K562 (cell line): ENCODE measurements around the gene SLC36A1. TPM values are rescaled to one million over a fixed set of nuclear protein-coding genes. Genes with fewer than 3 reads are reported as not detected.

Experiments
- ATF2 ChIP-seq: sonication (generic); formaldehyde crosslinking; IDR thresholded peaks from 2 replicates; pipeline ENCODE4 v1.8.1; 2022; ENCODE audit warnings: missing genetic modification reagents
- ATF3 ChIP-seq, 2 experiments: fragments of 450-650 bp in 1 of 2; sonication (generic) in 1 of 2; formaldehyde crosslinking in 1 of 2; IDR thresholded peaks in 1 of 2; conservative IDR thresholded peaks in 1 of 2; 2 replicates each; pipeline versions ENCODE4 v1.6.1 to v1.8.1; 2016 to 2023; ENCODE audit warnings: mild to moderate bottlenecking in 2 of 2, moderate library complexity in 2 of 2, inconsistent platforms in 1 of 2, missing genetic modification reagents in 1 of 2
- EHMT2 ChIP-seq: fragments of 450-650 bp; IDR thresholded peaks from 2 replicates; pipeline ENCODE4 v1.6.1; 2018; ENCODE audit warnings: antibody characterized with exemption
- ESRRB ChIP-seq: fragments of 250-450 bp; sonication (Bioruptor Pico); IDR thresholded peaks from 2 replicates; pipeline ENCODE4 v1.5.0; 2020; ENCODE audit warnings: mild to moderate bottlenecking, moderate library complexity, borderline replicate concordance
- FOXM1 ChIP-seq, 2 experiments: fragments of 450-650 bp in 1 of 2; sonication (generic) in 1 of 2; formaldehyde crosslinking in 1 of 2; IDR thresholded peaks; 2 replicates each; pipeline versions ENCODE4 v1.6.1 to v1.9.0; 2017 to 2022; ENCODE audit warnings: low read depth in 2 of 2, mild to moderate bottlenecking in 2 of 2, missing genetic modification reagents in 1 of 2, moderate library complexity in 1 of 2
- HOXB6 ChIP-seq: fragments of 250-450 bp; sonication (Bioruptor Pico); IDR thresholded peaks from 2 replicates; pipeline ENCODE4 v1.5.1; 2022; ENCODE audit warnings: mild to moderate bottlenecking, borderline replicate concordance
- ILF3 ChIP-seq: fragments of 450-650 bp; IDR thresholded peaks from 2 replicates; pipeline ENCODE4 v1.6.1; 2018; ENCODE audit warnings: antibody characterized with exemption, mild to moderate bottlenecking, moderate library complexity, borderline replicate concordance
- JUND ChIP-seq, 2 experiments: IDR thresholded peaks; 2 replicates in 1 of 2; 3 replicates in 1 of 2; pipeline ENCODE4 v1.6.1; 2011; ENCODE audit warnings: borderline replicate concordance in 2 of 2, low read depth in 2 of 2, low read length in 2 of 2, improper control_type of control experiment in 1 of 2, missing biosample characterization in 1 of 2, missing genetic modification characterization in 1 of 2, missing genetic modification reagents in 1 of 2
- PYGO2 ChIP-seq: fragments of 450-650 bp; IDR thresholded peaks from 2 replicates; pipeline ENCODE4 v1.6.1; 2016; ENCODE audit warnings: mild to moderate bottlenecking, missing genetic modification characterization, moderate library complexity, missing compliant biosample characterization
- RFX1 ChIP-seq: fragments of 450-650 bp; IDR thresholded peaks from 2 replicates; pipeline ENCODE4 v1.6.1; 2016; ENCODE audit warnings: mild to moderate bottlenecking, moderate library complexity
- SPI1 ChIP-seq: IDR thresholded peaks from 2 replicates; pipeline ENCODE4 v1.6.1; 2011; ENCODE audit warnings: low read depth, low read length, control low read depth, borderline replicate concordance
- WHSC1 ChIP-seq: IDR thresholded peaks from one replicate; pipeline ENCODE4 v1.6.1; 2012; ENCODE audit warnings: low read length, control low read depth, inconsistent platforms
- ZEB2 ChIP-seq: fragments of 450-650 bp; IDR thresholded peaks from 2 replicates; pipeline ENCODE4 v1.6.1; 2016
- ZFP91 ChIP-seq: sonication (generic); formaldehyde crosslinking; IDR thresholded peaks from 2 replicates; pipeline ENCODE4 v1.8.0; 2022; ENCODE audit warnings: mild to moderate bottlenecking, missing genetic modification reagents
- ZNF146 ChIP-seq: IDR thresholded peaks from one replicate; pipeline ENCODE4 v1.6.1; 2018; ENCODE audit warnings: missing compliant biosample characterization; ENCODE audit not compliant: unreplicated experiment
- ZNF174 ChIP-seq: fragments of 250-450 bp; sonication (Bioruptor Pico); IDR thresholded peaks from 2 replicates; pipeline ENCODE4 v1.4.0; 2020; ENCODE audit warnings: mild to moderate bottlenecking
- ZNF282 ChIP-seq: sonication (generic); formaldehyde crosslinking; IDR thresholded peaks from 2 replicates; pipeline ENCODE4 v1.8.1; 2023; ENCODE audit warnings: missing genetic modification reagents
- ZNF431 ChIP-seq: sonication (generic); formaldehyde crosslinking; IDR thresholded peaks from 2 replicates; pipeline ENCODE4 v1.8.0; 2022; ENCODE audit warnings: mild to moderate bottlenecking, missing genetic modification reagents
- ZNF764 ChIP-seq: fragments of 250-450 bp; sonication (Bioruptor Pico); IDR thresholded peaks from 2 replicates; pipeline ENCODE4 v1.4.0; 2020; ENCODE audit warnings: low read depth, mild to moderate bottlenecking, moderate library complexity
- ZNF830 ChIP-seq: fragments of 250-450 bp; sonication (Bioruptor Pico); IDR thresholded peaks from 2 replicates; pipeline ENCODE4 v1.5.0; 2021; ENCODE audit warnings: mild to moderate bottlenecking
- ZSCAN32 ChIP-seq: fragments of 450-650 bp; formaldehyde crosslinking; IDR thresholded peaks from 2 replicates; pipeline ENCODE4 v1.4.0; 2020; ENCODE audit warnings: mild to moderate bottlenecking, moderate library complexity
- polyA plus RNA-seq, 8 experiments: library from polyadenylated mRNA; depleted of rRNA in 4 of 8; stranded (reverse) in 5 of 8; unstranded in 3 of 8; fragments of >200 nt; fragmentation: Nextera tagmentation in 2 of 8; fragmentation: Illumina TruSeq in 1 of 8; extraction: Ambion mirVana in 2 of 8; extraction: Trizol in 1 of 8; gene quantifications; 2 replicates each; pipeline versions ENCODE4 v1.2.1 to v1.2.3, GENCODE V29; 2011 to 2014; ENCODE audit warnings: inconsistent platforms in 1 of 8, missing spikeins in 1 of 8
- total RNA-seq, 7 experiments: library from RNA; depleted of rRNA in 6 of 7; stranded (reverse); fragments of >200 nt in 6 of 7; fragmentation: Illumina TruSeq in 2 of 7; extraction: Trizol in 2 of 7; gene quantifications; 2 replicates each; pipeline versions ENCODE4 v1.2.1 to v1.2.3, GENCODE V29; 2011 to 2021; ENCODE audit warnings: low replicate concordance in 1 of 7
- TF ChIP-seq, protein P1 (sequence below), 2 experiments: fragments of 450-650 bp; conservative IDR thresholded peaks; 2 replicates each; pipeline ENCODE4 v1.6.1; 2017; ENCODE audit warnings: mild to moderate bottlenecking in 2 of 2, moderate library complexity in 2 of 2

SLC36A1 gene
- total and polyA plus RNA-seq, 9 of the 15 experiments (the other 6 are each of a cell fraction or from before 2014, with no cell fraction given) = 1.6 to 8.4 (median 4.6) TPM

DNA sequence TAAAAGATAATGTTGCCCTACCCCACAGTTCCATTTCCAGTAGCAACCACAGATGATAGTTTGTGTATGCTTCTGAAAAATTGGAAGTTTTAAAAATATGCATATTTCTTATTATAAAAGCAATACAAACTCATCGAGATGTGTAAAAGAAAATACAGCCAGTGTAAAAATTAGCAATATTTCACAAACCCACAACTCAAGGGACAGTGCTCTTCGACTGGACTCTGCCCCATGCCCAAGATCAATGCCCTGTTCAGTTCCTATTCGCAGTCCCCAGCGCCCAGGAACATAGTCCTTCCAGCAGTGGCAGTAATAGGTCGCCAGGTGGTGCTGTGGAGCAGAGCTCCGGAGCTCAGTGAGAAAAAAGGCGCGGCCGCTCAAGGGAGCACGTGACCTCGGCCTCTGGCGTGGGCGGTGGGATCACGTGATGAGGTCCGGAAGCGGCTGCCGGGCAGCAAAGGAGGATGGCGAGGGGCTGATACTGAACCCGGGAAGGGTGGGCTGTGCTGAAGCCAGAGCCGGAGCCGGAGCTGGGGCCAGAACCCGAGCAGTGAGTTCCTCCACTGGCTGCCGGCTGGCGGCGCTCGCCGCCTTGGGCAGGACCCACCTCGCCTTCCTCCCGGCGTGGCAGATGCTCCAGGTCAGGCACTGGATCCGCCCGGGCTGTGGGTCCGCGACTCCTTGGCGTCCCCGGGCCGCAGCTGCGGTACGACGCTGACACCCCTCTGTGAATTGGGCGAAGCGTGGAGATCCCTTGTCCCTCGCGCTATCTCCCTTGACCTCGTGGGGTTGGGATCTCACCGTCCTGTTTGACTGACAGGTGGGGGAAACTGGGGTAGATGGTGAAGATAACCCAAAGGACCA lies at the start of gene SLC36A1 (continued):
- no peak for TF ChIP-seq ZFP91
- no peak for TF ChIP-seq RFX1
- peak; percentile 62; the same call in 1 of the 2 replicates for TF ChIP-seq JUND (IDR thresholded peaks at IDR 0.05; ENCODE audit: borderline replicate concordance, low read depth, low read length)
- TF ChIP-seq JUND (tag; IDR thresholded peaks at IDR 0.05; ENCODE audit: borderline replicate concordance, low read depth, low read length) = no peak; the same call in 2 of the 3 replicates
- no peak for TF ChIP-seq ZNF146 (CRISPR knock-in tag)
- no peak for TF ChIP-seq EHMT2
- no peak for TF ChIP-seq ZNF174
- TF ChIP-seq, protein P1, sequence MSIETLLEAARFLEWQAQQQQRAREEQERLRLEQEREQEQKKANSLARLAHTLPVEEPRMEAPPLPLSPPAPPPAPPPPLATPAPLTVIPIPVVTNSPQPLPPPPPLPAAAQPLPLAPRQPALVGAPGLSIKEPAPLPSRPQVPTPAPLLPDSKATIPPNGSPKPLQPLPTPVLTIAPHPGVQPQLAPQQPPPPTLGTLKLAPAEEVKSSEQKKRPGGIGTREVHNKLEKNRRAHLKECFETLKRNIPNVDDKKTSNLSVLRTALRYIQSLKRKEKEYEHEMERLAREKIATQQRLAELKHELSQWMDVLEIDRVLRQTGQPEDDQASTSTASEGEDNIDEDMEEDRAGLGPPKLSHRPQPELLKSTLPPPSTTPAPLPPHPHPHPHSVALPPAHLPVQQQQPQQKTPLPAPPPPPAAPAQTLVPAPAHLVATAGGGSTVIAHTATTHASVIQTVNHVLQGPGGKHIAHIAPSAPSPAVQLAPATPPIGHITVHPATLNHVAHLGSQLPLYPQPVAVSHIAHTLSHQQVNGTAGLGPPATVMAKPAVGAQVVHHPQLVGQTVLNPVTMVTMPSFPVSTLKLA (conservative IDR thresholded peaks at IDR 0.05) = peak; percentile 92 to 96
- no peak for TF ChIP-seq ZNF830 (CRISPR knock-in tag)
- no peak for TF ChIP-seq ZSCAN32
- peak; percentile 18; the same call in 1 of the 2 replicates for TF ChIP-seq ZNF431 (CRISPR knock-in tag)
- TF ChIP-seq SPI1 = no peak
- TF ChIP-seq WHSC1 = no peak
- TF ChIP-seq ATF3 (IDR thresholded peaks at IDR 0.05) = no peak
- 0 out of 2 replicates have a peak, but pooled peaks have one; percentile 24 for TF ChIP-seq ATF3 (CRISPR knock-in tag; conservative IDR thresholded peaks at IDR 0.05)
- no peak for TF ChIP-seq HOXB6 (CRISPR knock-in tag)
- TF ChIP-seq ILF3 = no peak
- TF ChIP-seq ZEB2 = 0 out of 2 replicates have a peak, but pooled peaks have one; percentile 33
- TF ChIP-seq ESRRB (CRISPR knock-in tag) = no peak
- TF ChIP-seq ZNF282 (CRISPR knock-in tag) = no peak
- no peak for TF ChIP-seq ZNF764 (CRISPR knock-in tag)
- TF ChIP-seq PYGO2 (tag) = no peak
- TF ChIP-seq FOXM1 (IDR thresholded peaks at IDR 0.05; ENCODE audit: low read depth) = no peak
- TF ChIP-seq FOXM1 (CRISPR knock-in tag; IDR thresholded peaks at IDR 0.05; ENCODE audit: low read depth) = no peak
- TF ChIP-seq ATF2 (CRISPR knock-in tag) = no peak
